GM23248 (cell line): ENCODE measurements around the gene TEX51. TPM values are rescaled to one million over a fixed set of nuclear protein-coding genes. Genes with fewer than 3 reads are reported as not detected.
A peak's percentile ranks its signal among the peaks of the same experiment; 100 is the strongest.

ENCODE experiments used
- DNase-seq: peaks from one replicate; pipeline ENCODE4 v3.0.0-alpha.2; 2015
- H2AFZ ChIP-seq: fragments of 200-600 bp; sonication (generic); 2 replicates; pipeline ENCODE4 v1.6.1; 2016; ENCODE audit warnings: antibody characterized with exemption
- H3F3A ChIP-seq: fragments of 200-600 bp; sonication (generic); 2 replicates; pipeline ENCODE4 v1.6.1; 2016; ENCODE audit warnings: mild to moderate bottlenecking, antibody characterized with exemption, mixed run types; ENCODE audit not compliant: insufficient read depth
- H3K27ac ChIP-seq: fragments of 200-600 bp; sonication (generic); 2 replicates; pipeline ENCODE4 v1.5.1; 2016; ENCODE audit warnings: mild to moderate bottlenecking
- H3K27me3 ChIP-seq: fragments of 200-600 bp; sonication (generic); replicated peaks from 2 replicates; pipeline ENCODE4 v1.6.1; 2016; ENCODE audit warnings: mild to moderate bottlenecking; ENCODE audit not compliant: insufficient read depth
- H3K36me3 ChIP-seq: fragments of 200-600 bp; sonication (generic); 2 replicates; pipeline ENCODE4 v1.6.1; 2016; ENCODE audit warnings: low read depth, mild to moderate bottlenecking
- H3K4me1 ChIP-seq: fragments of 200-600 bp; sonication (generic); 2 replicates; pipeline ENCODE4 v1.6.1; 2016; ENCODE audit warnings: mild to moderate bottlenecking; ENCODE audit not compliant: insufficient read depth
- H3K4me2 ChIP-seq: fragments of 200-600 bp; sonication (generic); one replicate; pipeline ENCODE4 v1.6.1; 2016; ENCODE audit warnings: mild to moderate bottlenecking; ENCODE audit not compliant: unreplicated experiment
- H3K4me3 ChIP-seq: fragments of 200-600 bp; sonication (generic); 2 replicates; pipeline ENCODE4 v1.5.1; 2016; ENCODE audit warnings: mild to moderate bottlenecking
- H3K79me2 ChIP-seq: fragments of 200-600 bp; sonication (generic); 2 replicates; pipeline ENCODE4 v1.6.1; 2016; ENCODE audit warnings: mild to moderate bottlenecking; ENCODE audit not compliant: insufficient read depth
- H3K9ac ChIP-seq: fragments of 200-600 bp; sonication (generic); 2 replicates; pipeline ENCODE4 v1.6.1; 2016; ENCODE audit warnings: mild to moderate bottlenecking
- H3K9me2 ChIP-seq: fragments of 200-600 bp; sonication (generic); 2 replicates; pipeline ENCODE4 v1.6.1; 2016; ENCODE audit warnings: mixed run types, mild to moderate bottlenecking, moderate library complexity; ENCODE audit not compliant: insufficient read depth
- H3K9me3 ChIP-seq: fragments of 200-600 bp; sonication (generic); one replicate; pipeline ENCODE4 v1.6.1; 2017; ENCODE audit warnings: low read depth
- H4K20me1 ChIP-seq: fragments of 200-600 bp; sonication (generic); 2 replicates; pipeline ENCODE4 v1.6.0; 2016; ENCODE audit not compliant: insufficient read depth
- EZH2 ChIP-seq: fragments of 200-600 bp; sonication (generic); IDR thresholded peaks from 2 replicates; pipeline ENCODE4 v1.6.1; 2018; ENCODE audit warnings: antibody characterized with exemption, mild to moderate bottlenecking; ENCODE audit not compliant: insufficient read depth, poor library complexity, severe bottlenecking
- EZH2phosphoT487 ChIP-seq: fragments of 200-600 bp; sonication (generic); IDR thresholded peaks from 2 replicates; pipeline ENCODE4 v1.6.1; 2018; ENCODE audit warnings: antibody characterized with exemption, moderate library complexity, mild to moderate bottlenecking, low read depth; ENCODE audit not compliant: insufficient read depth
- WGBS, 2 experiments: methylation state at CpG; one replicate each; pipeline ENCODE4 v1.1.6; 2015 to 2017; ENCODE audit warnings: low lambda C conversion rate in 2 of 2, low coverage in 1 of 2; ENCODE audit errors: missing lambda C conversion rate in 2 of 2; 5-methylcytosine and 5-hydroxymethylcytosine counted together
- in situ Hi-C: fragments of 300-500 bp; cut with MboI; formaldehyde crosslinking; loops from 2 replicates; pipeline ENCODE4 v1.15.0; 2020
- polyA plus RNA-seq: library from polyadenylated mRNA; unstranded; fragments of >200 nt; fragmentation: Nextera tagmentation; extraction: Ambion mirVana; gene quantifications from 2 replicates; pipeline ENCODE4 v1.2.1, GENCODE V29; 2016
- total RNA-seq: library from RNA; depleted of rRNA; stranded (reverse); fragments of >200 nt; shearing (Covaris generic); gene quantifications from 2 replicates; pipeline ENCODE4 v1.2.3, GENCODE V29; 2014

TEX51 gene
- total and polyA plus RNA-seq, 2 experiments from 2014 or later, result not detected

DNA sequence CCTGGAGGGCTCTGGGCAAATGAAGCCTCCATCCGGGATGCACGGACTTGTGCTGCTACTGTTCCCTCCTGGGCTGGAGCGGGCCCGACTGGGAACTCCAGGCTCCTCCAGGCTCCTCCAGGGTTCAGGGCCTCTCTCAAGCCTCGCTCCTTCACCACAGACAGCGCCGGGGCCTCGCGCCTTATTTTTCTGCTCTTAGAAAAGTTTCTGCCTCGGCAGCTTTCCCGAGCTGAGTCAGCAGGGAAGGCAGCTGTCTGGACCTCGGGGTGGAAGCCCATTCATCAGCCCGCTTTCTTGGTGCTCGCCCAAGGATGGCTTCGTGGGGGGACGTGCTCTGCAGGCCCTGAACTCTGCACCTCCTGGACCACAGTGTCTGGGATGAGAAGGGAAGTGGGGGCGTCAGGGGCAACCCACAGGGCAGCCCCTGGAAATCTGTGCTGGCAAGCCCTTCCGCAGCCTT lies 12.9 kb upstream of the TEX51 start:
- 12 to 22% methylated on average over 17 to 18 of the region's 18 CpGs for WGBS, 2 experiments
- Histone ChIP-seq H3K9me3 (no peaks in the 10 kb centered on the region), H3K36me3 (no peaks in the 10 kb centered on the region), H3F3A (no peaks in the 10 kb centered on the region), H3K4me2 (peak overlapping the region; percentile 23), H3K4me3 (peak overlapping the region; percentile 51; the same call in 1 of the 2 replicates), H3K27me3 (peaks cover 7% of the 10 kb centered on the region; the same call in 1 of the 2 replicates), H2AFZ (peak overlapping the region; percentile 66), H3K27ac (no peak overlapping the region), H3K9ac (no peak overlapping the region), H4K20me1 (no peaks in the 10 kb centered on the region), H3K79me2 (no peaks in the 10 kb centered on the region), H3K9me2 (no peaks in the 10 kb centered on the region), H3K4me1 (no peaks in the 10 kb centered on the region)
- in situ Hi-C loops, result no loop called here
- TF ChIP-seq EZH2, result no peak
- DNase-seq, result peak; percentile 37

DNA sequence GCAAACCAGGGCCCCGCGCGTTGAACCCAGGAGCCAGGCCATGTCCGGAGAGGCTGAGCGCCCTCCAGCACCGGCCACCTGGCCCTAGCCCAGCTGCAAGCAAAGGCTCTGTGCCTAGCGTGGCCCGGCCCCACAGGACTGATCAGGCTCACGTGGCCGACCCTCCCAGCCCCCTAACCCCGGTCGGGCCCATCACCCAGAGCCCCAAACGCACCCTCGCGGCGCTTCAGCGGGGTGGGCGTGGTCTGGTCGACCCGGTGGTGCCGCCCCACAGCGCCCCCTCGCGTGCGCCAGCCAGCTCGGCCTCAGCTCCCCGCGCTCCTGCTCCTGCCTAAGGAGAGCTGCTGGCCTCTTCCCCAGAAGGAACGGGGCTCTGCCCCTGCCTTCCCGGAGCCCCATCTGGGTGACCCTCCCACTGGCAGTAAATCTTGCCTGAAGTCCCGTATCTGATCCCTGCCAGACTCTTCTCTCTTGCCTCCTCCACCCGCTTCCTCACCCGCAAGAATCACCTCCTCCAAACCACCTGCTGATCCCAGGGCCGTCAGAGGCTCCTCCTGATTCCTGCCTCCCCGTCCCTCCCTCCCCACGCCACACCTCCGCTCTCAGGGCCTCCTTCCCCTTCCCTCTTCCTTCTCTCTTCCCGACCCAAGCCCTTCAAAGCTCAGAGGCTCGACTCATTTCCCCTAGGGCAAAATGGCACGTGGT lies 12.3 kb upstream of the TEX51 start:
- WGBS, 2 experiments, result 13 to 17% methylated on average over 20 to 30 of the region's 40 CpGs
- in situ Hi-C loops, result no loop called here

DNA sequence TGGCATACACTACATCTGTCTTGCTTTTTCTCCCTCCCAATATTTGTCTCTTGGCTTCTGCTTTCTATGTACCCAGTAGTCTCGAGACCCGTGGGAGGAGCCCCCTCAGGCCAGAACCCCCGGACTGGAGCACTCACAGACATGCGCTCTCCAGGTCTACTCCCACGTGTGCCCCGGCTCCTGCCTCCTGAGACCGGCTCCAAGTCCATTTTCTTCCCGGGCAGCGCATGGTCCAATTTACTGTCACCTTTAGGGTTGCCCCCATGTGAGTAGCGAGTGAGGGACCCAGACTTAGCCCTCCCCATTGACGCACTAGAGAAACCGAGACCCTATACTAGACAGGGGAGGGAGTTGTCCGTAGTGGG lies 11.8 kb upstream of the TEX51 start:
- Histone ChIP-seq H3F3A (no peaks in the 10 kb centered on the region), H3K9me3 (no peaks in the 10 kb centered on the region), H3K27ac (no peak overlapping the region), H3K36me3 (no peaks in the 10 kb centered on the region), H3K4me2 (no peak overlapping the region), H3K9ac (no peak overlapping the region), H3K9me2 (no peaks in the 10 kb centered on the region), H3K4me1 (no peaks in the 10 kb centered on the region), H3K27me3 (peaks cover 7% of the 10 kb centered on the region; the same call in 1 of the 2 replicates), H4K20me1 (no peaks in the 10 kb centered on the region), H2AFZ (no peak overlapping the region), H3K79me2 (no peaks in the 10 kb centered on the region), H3K4me3 (no peak overlapping the region)
- WGBS, 2 experiments, result 66 to 69% methylated on average over 13 of the region's 13 CpGs
- in situ Hi-C loops, result no loop called here
- no peak for DNase-seq
- TF ChIP-seq EZH2phosphoT487 (no peak), EZH2 (no peak)

More for the DNA sequence above, 12.3 kb upstream of the TEX51 start:
- H3K4me3 ChIP-seq, result peak overlapping the region; percentile 51; the same call in 1 of the 2 replicates
- no peak overlapping the region for H3K27ac ChIP-seq
- no peaks in the 10 kb centered on the region for H3K9me2 ChIP-seq
- H4K20me1 ChIP-seq, result no peaks in the 10 kb centered on the region
- H3K27me3 ChIP-seq, result peaks cover 7% of the 10 kb centered on the region; the same call in 1 of the 2 replicates
- H3K36me3 ChIP-seq, result no peaks in the 10 kb centered on the region
- peak overlapping the region; percentile 23 for H3K4me2 ChIP-seq
- H2AFZ ChIP-seq, result peak overlapping the region; percentile 66
- DNase-seq, result peak; percentile 70
- H3K79me2 ChIP-seq, result no peaks in the 10 kb centered on the region
- H3K9ac ChIP-seq, result no peak overlapping the region
- TF ChIP-seq EZH2phosphoT487 (no peak), EZH2 (no peak)
- H3K4me1 ChIP-seq, result no peaks in the 10 kb centered on the region
- H3F3A ChIP-seq, result no peaks in the 10 kb centered on the region
- no peaks in the 10 kb centered on the region for H3K9me3 ChIP-seq

DNA sequence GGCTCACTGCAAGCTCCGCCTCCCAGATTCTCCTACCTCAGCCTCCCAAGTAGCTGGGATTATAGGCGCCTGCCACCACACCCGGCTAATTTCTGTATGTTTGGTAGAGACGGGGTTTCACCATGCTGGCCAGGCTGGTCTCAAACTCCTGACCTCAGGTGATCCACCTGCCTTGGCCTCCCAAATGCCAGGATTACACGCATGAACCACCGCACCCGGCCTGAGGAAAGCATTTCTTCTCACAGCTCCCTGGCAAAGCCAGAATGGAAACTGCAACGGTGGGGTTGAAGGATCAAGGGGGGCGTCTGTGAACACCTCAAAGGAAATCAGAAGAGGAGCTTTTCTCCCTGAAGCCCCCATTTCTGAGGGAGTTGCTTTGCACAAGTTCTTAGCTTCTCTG lies 11.2 kb upstream of the TEX51 start:
- TF ChIP-seq EZH2 (no peak), EZH2phosphoT487 (no peak)
- no peaks in the 10 kb centered on the region for H4K20me1 ChIP-seq
- no peak overlapping the region for H2AFZ ChIP-seq
- H3F3A ChIP-seq, result no peaks in the 10 kb centered on the region
- no peaks in the 10 kb centered on the region for H3K9me2 ChIP-seq
- 62 to 66% methylated on average over 9 of the region's 9 CpGs for WGBS, 2 experiments
- H3K4me3 ChIP-seq, result no peak overlapping the region
- H3K79me2 ChIP-seq, result no peaks in the 10 kb centered on the region
- H3K9me3 ChIP-seq, result no peaks in the 10 kb centered on the region
- no peak overlapping the region for H3K4me2 ChIP-seq
- DNase-seq, result no peak
- in situ Hi-C loops, result no loop called here
- no peak overlapping the region for H3K9ac ChIP-seq
- H3K27me3 ChIP-seq, result peaks cover 7% of the 10 kb centered on the region
- no peak overlapping the region for H3K27ac ChIP-seq
- H3K4me1 ChIP-seq, result no peaks in the 10 kb centered on the region
- H3K36me3 ChIP-seq, result no peaks in the 10 kb centered on the region

DNA sequence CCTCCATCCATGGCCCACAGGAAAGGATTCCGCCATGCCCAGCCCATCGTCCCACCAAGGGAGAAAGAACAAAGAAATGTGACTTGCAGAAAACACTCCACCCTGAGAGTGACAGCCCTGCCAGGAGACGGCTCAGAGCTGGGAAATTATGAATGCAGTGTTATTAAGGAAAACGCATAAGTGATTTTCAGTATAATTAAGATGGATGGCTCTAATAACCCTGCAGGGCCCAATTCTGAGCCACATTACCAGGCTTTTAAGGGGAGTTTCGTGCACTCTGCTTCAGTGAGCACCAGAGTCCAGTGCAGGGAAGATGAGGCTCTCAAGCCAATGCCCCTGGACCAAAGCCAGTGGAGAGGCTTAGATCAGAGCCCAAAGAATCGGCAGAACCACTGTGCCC lies 10.6 kb upstream of the TEX51 start:
- in situ Hi-C loops, result no loop called here
- Histone ChIP-seq H3K9ac (no peak overlapping the region), H3K79me2 (no peaks in the 10 kb centered on the region), H3K9me2 (no peaks in the 10 kb centered on the region), H3K36me3 (no peaks in the 10 kb centered on the region), H3K27ac (no peak overlapping the region), H2AFZ (no peak overlapping the region), H4K20me1 (no peaks in the 10 kb centered on the region), H3F3A (no peaks in the 10 kb centered on the region), H3K4me2 (no peak overlapping the region), H3K4me3 (no peak overlapping the region), H3K27me3 (peaks cover 7% of the 10 kb centered on the region), H3K9me3 (no peaks in the 10 kb centered on the region), H3K4me1 (no peaks in the 10 kb centered on the region)
- no peak for TF ChIP-seq EZH2
- TF ChIP-seq EZH2phosphoT487, result no peak
- DNase-seq, result peak; percentile 3
- 9% methylated on average over 6 of the region's 6 CpGs for WGBS, 2 experiments
